HG03521 (cell line): ENCODE data around the gene RCAN2.
"Not testable (repeated sequence)": the region's sequence is repeated elsewhere in the genome, so short reads cannot be mapped to it uniquely, and the experiment has no call there.

Experiments used
- ATAC-seq: cut with Tn5 transposase; IDR thresholded peaks from one replicate; pipeline ENCODE4 v1.9.1; 2021; ENCODE audit warnings: mild to moderate bottlenecking, moderate library complexity; ENCODE audit not compliant: unreplicated experiment

RCAN2 gene

DNA sequence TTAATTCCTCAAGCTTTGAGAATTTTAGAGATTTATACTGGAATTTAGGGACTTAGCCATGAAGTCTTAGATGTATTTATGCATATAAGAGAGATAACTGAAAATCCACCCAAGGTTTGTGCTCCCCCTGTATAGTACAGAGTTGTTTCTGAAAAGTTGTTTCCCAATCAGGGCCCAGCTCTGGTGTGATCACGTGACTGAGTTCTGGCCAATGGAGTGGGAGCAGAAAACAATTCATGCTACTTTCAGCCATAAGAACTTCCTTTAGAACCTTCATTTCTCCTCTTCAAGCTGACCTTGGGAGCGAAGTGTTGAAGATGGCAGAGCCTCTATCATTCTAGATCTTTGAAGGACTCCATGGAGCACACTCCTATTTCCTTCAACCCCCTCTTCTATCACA is 151.0 kb downstream of the RCAN2 start:
- ATAC-seq: no peak

DNA sequence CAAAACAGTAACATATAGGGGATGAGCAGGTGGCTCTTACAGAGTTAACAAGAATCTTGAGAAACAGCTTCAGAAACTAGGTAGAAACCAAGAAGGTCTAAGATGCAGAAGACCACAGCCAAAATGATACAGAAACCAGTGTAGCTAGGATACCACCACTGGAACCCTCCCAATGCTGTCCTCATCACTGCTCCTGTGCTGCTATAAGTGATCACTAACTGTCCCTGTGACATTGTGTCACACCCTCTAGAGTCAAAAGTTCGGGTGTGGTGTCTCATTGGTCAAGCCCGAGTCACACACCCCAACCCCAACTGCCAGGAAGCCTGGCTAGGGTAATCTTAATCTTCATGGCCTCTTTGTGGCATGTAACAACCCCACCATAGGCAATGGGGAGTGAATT is 153.1 kb downstream of the RCAN2 start:
- peak; percentile 94 for ATAC-seq

DNA sequence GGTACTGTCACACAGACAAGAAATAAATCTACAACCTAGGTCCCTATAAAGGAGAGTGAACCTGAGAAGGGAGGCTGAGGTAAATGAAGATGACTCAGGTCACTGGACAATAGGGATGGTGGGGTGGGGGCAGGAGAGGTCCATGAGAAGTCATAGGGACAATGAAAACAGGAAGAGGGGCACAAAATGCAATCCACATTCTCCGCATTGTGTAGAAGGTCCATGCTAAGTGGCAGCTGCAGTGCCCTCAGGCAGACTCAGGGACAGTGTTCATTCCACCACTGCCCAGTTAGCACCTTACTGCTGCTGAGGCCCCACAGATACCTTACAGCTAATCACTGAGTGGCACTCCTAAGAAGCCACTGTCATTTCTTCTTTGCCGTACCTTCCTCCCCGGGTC is 156.8 kb downstream of the RCAN2 start:
- no peak for ATAC-seq

DNA sequence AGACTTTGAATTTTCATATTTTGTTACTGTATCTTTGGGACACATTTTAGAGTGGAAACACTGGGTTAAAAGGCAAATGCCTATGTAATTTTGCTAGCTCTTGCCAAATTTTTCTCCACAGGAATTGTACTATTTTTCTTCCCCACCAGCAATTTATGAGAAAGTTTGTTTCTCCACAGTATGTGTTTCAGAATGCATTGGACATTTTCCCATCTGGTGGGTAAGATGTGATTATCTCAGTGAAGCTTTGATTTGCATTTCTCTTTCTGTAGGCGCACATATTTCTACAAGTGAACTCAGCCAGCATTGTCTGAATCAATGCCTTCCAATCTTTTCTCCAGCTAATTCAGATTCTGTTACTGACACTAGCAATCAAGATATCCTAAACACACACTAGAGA is 157.8 kb downstream of the RCAN2 start:
- no peak for ATAC-seq

DNA sequence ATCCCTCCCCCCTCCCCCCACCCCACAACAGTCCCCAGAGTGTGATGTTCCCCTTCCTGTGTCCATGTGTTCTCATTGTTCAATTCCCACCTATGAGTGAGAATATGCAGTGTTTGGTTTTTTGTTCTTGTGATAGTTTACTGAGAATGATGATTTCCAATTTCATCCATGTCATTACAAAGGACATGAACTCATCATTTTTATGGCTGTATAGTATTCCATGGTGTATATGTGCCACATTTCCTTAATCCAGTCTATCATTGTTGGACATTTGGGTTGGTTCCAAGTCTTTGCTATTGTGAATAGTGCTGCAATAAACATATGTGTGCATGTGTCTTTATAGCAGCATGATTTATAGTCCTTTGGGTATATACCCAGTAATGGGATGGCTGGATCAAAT is 158.8 kb downstream of the RCAN2 start:
- ATAC-seq: not testable (repeated sequence)

DNA sequence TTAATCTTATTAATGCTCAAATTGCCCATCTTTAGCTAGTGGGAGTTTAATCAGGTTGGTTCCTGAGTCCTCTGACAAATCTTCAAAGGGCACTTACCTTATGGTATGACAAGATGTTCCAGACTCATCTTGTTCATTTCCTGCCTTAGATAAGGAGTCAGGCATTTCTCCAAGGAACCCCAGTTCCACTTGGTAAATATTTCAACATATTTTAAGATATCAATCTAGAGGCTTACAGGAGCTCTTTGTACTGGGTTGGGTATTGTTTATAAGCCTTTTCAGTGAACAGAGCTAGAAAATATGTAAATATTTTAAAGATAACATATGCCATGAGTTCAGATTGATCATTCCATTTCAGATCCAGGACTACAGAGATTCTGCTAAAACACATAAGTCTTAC is 159.8 kb downstream of the RCAN2 start:
- ATAC-seq: no peak

DNA sequence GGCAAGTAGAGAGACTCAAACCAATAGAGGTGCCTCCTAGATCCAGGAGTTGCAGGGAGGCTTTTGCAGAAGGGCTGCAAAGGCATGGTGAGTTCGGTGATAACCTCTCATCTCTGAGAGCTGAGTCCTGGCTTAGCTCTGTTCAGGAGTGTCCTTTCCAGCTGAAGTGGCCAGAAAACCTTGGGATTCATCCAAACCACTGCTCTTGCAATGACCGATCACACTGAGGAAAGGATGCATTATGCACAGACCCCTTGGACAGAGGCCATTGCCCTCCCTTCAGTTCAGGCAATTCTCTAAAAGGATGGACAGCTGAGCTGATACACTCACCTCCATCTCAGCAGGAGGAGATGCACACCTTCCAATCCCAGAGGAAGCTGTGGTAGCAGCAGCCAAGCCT is 161.7 kb downstream of the RCAN2 start:
- no peak for ATAC-seq

DNA sequence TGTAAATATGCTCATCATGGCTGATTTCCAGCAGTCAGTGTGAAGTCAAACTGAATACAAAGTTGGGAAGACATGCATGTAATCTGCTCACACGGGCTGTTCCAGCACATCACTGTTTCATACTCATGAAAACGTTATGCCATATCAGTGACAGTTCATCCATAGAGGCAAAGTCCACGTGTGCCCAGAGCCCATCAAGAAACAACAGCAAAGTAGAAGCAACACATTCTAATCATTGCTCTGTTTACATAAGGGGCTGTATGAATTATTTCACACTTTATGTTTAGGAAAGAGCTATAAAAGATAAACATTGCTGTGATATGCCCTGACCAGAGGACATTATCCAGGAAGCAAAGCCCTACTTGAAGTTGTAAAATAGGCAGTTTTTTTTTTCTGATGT is 163.5 kb downstream of the RCAN2 start:
- no peak for ATAC-seq

DNA sequence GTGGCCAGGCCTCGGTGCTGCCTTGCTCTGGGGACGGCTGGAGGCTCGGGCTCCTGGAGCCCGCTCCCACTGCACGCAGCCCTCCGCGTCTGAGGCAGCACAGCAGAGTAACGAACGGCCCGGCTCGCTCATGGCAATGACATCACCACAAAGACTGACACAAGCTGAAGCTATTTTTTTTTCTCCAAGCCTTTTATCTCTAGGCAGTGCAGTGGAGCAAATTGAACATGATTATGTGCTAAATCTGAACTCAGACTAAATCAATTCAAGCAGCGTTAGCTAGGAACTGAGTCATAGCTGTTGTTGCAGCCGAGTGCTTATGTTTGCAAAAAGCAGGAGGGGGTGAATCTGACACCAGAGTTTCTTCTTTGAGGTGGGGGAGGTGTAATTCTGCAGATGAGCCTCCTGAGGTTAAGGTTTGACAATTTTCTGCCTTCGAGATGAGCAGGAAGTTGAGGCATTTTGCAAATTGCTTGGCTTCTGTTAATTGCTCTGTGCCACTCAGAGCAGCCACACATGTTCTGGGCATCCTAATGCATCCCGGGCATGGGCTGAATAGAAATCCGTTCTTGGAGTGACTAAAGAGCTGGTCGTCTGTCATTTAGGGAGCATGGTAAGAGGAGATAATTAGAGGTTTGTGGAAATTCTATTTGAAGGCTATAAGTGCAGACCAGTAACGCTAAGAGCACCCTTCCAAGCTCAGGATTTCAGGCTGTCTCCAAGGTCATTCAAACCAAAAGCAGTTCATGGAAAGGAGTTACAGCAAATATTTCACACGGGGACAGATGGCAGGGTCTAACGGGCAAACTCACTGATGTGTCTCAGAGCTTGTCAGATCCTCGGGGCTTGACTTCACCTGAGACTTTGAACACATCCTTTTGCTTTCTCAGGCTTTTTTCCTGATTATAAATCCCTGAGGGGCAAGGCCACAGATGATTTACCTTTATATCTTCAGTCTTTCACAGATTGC is 165.4 kb downstream of the RCAN2 start:
- ATAC-seq: no peak

DNA sequence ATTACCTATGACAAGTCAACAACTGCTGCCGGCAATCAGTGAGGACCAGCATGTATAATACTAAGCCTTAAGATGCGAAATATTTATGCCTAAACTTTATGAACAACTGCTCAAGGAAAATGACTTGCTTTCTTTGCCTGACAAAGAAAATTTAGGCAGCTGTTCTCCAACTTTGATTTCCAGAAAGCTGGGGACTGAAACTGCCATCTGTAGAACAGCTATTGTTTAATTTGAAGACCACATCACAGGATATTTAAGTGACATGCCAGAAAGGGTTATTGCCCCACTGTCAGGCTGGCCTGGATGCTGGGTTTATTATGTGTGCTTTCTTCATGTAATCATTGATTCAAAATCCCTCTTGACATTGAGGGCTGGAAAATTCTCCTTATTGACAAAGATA is 166.5 kb downstream of the RCAN2 start:
- ATAC-seq: no peak

DNA sequence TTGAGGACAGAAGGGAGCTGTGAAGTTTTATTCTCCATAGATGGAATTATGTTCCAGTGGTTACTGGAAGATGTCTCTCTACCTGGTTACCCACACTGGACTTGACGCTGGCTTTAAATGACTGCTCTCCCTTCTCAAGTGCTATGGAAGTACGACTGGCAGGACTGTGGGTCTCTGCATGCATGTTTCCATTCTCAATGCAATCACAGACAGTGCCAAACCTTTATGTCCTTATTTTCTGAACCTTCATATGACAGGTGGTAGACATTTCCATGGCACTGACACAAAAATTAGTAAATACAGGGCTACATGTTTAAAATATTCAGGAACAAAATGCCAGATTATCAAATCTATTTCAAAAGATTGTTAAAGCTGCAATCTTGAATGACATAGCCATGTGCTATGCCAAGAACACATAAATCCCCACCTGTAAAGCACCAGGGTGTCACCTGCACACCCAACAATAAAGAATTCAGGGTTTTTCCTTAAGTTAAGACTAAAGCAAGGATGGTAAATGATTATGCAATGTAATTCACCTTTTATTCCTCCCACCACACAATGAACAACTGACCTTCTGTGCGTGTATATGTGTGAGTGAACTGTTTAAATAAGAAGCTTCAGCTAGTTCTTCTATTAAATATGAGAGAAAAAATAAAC is 167.2 kb downstream of the RCAN2 start:
- no peak for ATAC-seq

DNA sequence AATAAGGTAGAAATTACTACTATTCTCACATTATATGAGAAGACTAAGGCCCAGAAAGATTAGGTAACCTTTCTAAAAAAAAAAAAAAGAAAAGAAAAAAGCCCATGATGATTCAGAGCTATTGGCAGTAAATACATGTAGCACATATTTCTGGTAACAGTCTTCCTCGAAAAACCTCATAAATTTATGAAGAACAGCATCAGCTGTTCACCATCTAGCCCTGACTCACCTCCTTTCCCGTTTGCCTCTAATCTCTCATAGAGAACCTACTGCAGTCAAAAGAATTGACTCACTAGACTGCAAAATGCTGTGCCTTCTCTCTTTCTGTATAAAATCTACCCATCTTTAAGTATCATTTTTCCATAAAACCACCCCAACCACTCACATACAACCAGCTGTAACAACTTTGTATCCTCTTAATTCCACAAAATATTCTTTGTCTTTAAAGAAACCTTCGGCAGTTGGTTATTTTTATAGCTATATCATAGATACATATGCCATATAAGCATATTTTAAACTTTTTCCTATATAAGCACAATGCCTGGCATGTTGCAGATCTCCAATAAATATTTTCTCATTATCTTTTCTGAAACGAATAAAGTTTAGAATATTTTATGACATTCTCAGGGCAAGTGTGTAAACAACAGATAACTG is 167.8 kb downstream of the RCAN2 start:
- ATAC-seq: no peak

DNA sequence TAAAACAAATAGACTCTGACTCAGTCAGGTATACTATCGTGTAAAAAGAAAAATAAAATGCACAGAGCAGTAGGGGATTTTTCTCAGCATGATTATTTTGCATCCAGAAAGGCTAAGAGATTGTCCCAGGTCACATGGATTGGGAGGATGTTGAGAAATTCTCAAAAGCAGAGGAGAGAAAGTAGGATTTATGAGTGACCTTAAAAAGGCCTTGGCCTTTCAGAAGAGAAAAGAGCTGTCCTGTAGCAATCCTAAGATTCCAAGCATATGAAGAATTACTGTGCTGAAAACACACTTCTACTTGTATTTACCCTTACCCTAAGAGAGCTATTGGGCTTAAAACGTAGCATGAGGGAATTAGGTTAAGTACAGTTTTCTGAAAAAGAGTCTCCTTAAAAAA is 170.7 kb downstream of the RCAN2 start:
- ATAC-seq: no peak

DNA sequence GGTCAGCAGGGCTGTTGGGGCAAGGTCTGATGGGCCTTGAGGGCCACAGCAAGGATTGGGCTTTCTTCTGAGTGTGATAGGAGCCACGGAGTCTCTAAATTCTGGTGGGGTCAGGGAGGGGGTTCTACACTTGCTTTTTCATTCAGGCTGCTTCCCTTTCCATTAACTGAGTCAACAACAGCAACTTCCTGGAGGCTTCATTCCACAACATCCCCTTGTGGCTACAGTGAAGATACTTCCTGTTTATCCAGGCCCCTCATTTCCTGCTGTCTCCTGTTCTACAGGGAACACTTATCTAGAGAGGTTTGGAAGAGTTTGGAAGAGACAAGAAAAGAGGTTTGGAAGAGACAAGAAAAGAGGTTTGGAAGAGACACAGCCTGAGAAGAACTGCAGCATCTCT is 175.7 kb downstream of the RCAN2 start:
- no peak for ATAC-seq

DNA sequence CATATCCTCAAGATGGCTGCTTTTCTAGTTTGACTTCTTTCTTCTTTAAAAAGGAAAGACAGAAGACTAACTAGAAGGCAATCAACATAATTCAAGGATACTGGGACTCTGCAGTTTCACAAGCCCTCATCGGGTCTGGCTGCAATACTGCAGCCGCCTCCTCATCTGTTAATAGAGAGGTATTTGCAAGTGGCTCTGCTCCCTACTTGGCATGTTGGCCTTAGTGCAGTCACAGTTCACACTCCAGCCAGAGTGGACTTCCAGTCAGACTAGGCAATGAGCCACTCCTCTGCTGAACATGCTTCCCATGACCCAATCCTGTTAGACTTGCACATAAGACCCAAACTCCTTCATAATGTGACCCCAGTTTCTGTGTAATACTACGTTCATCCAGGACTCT is 178.6 kb downstream of the RCAN2 start:
- ATAC-seq: no peak

DNA sequence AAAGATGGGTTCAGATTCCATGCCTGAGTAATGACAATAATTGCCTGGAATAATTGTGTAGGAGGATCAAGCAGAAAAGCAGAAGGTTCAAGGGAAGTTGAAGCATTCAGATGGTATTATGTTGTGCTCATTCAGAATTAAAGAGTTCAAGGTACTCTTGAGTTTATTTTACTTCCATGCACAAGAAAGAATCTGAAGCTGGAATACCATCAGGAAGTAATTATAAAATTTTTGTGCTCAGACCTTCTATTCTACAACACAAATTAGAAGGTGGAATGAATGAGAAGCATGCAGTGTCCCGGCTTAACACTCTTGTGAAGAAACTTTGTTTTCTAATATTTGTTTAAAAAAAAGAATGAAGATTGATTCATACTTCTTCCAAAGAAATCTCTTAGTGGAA is 181.1 kb downstream of the RCAN2 start:
- ATAC-seq: no peak

DNA sequence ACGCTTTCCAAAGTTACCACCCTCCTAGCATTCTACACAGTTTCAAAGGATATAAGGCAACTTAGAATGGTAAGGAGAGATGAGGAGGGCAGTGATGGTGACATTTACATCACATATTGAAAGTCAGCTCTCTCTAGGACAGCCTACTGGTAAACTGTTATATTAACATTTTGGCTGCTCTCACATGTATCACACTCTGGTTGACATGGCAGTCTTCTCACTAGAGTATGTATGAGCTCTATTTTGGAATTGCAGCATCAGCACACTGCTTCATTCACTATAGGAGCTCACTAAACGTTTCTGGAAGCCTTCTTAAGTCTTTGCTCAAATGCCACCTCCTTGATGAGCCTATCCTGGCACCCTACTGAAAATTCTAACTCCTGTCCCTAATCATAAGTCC is 184.8 kb downstream of the RCAN2 start:
- no peak for ATAC-seq

DNA sequence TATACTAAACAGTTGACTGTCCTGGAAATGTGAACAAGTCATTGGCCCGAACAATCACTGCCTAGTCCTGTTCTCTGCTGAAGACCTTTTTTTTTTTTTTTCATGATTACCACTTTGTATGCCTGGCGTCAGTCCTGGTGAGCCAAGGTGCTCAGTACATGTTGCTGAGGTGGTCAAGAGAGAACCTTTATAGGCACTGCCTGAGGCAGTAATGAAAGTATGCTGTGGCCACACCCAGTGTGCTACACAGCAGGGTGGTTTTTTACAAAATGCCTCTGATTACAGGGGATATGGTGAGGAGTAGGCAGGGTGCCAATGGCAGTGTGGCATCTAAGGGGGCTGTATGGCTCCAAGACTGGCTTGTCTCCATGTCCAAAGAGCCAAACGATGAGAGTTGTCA is 185.4 kb downstream of the RCAN2 start:
- no peak for ATAC-seq

DNA sequence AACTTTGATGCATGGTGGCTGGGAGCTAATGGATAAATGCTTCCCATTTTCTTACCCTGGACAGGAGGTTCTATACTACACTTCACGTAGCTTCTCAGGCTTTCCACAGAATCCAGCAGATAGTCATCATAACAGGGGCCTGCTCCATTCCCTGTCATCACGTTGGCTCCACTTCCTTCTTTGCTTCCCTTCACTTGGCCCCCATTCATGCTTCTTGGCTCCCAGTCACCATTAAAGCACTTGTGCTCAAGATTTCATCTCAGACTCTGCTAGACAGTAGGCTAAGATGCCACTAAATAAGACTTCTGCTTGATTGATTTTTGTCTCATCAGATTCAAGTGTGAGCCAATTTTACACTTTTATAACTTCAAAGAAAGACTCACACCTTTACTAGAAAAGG is 186.0 kb downstream of the RCAN2 start:
- ATAC-seq: no peak

DNA sequence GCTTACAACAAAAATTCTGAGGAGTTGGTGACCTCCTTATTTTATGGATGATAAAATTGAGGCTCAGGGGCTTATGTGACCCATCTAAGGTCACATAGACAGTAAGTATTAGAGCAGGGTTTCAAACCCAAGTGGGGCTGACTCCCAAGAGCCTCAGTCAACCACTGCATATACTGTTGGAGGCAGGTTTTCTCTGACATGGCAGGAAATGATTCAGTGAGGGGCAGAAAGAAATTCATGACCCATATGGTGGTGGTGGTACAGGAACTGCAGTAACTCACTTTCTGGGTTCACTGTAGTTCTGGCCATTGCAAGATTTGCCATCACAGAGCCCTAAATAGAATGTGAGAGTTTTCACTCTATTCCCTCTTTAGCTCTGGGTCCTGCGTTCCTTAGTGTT is 188.4 kb downstream of the RCAN2 start:
- no peak for ATAC-seq

DNA sequence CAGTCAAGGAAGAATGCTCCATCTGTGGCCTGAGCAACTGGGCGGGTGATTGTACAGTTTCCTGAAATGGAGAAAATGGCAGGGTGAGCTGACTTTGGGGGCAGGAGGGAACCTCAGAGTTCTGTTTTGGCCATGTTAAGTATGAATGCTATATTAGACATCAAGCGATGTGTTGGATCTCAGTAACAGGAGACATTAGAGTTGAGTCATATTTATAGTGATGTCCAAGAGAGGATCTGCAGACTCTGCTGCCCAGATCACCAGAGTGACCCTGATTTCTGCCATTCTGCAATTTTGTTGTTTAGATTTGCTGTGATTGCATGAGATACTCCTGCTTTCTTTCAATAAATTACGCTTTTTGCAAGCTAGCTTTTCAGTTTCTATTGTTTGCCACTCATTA is 189.1 kb downstream of the RCAN2 start:
- ATAC-seq: no peak

DNA sequence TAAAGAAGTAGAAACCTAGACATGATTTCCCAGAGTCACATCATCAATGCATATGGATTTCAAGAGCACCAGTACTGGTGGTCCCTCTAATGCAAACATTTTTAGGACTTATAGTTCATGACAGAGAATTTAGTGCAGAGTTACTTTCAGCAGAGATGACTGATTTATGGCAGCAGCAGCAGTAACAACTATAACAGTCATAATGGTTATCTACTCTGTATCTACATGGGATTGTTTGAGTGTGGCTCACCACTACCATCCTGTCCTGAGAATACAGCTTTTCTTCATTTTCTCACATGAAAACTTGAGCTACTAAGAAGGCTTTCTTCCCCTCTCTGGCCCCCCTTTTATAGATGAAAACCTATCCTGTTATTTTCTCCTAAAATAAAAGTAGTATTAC is 192.0 kb downstream of the RCAN2 start:
- no peak for ATAC-seq
